Rectal smooth muscle tissue (tissue), 1 donor: ENCODE results near the gene MPDU1.

Experiments used
- H3K27ac ChIP-seq: one replicate; pipeline ENCODE4 v1.7.0; 2013; ENCODE audit warnings: low read depth, low read length, inconsistent platforms
- H3K27me3 ChIP-seq: one replicate; pipeline ENCODE4 v1.7.0; 2013; ENCODE audit warnings: low read length; ENCODE audit not compliant: control insufficient read depth, insufficient read depth
- H3K36me3 ChIP-seq: one replicate; pipeline ENCODE4 v1.7.0; 2013; ENCODE audit warnings: low read length; ENCODE audit not compliant: control insufficient read depth, insufficient read depth
- H3K4me1 ChIP-seq: one replicate; pipeline ENCODE4 v1.7.0; 2013; ENCODE audit warnings: low read length; ENCODE audit not compliant: control insufficient read depth, insufficient read depth
- H3K4me3 ChIP-seq: one replicate; pipeline ENCODE4 v1.7.0; 2013; ENCODE audit warnings: low read length
- H3K9ac ChIP-seq: one replicate; pipeline ENCODE4 v1.7.0; 2013; ENCODE audit warnings: low read length

Gene MPDU1

GRCh38 chr17:7636163-7636562 is 52.5 kb downstream of the MPDU1 start:
- H3K4me1 ChIP-seq: no peaks in the 10 kb centered on the region
- no peaks in the 10 kb centered on the region for H3K36me3 ChIP-seq
- no peak overlapping the region for H3K27ac ChIP-seq

More at GRCh38 chr17:7636163-7636562, 52.5 kb downstream of the MPDU1 start:
- Histone ChIP-seq H3K27me3 (no peaks in the 10 kb centered on the region), H3K9ac (no peak overlapping the region), H3K4me3 (no peak overlapping the region)
